Natural killer cell (primary cell): Measurements from ENCODE around the gene DOP1A. TPM values are rescaled to one million over a fixed set of nuclear protein-coding genes. Genes with fewer than 3 reads are reported as not detected.

ENCODE experiments used
- ATAC-seq, 3 donors: fragments of 150-1000 bp in 2 of 3; fragments of 200-7000 bp in 1 of 3; cut with Tn5 transposase; 1 replicate in 1 of 3; 2 replicates in 2 of 3; pipeline ENCODE4 v1.10.0; 2021; ENCODE audit warnings: mild to moderate bottlenecking in 2 of 3, moderate library complexity in 2 of 3
- DNase-seq, 2 donors: peaks; one replicate each; pipeline versions ENCODE4 v3.0.0 to v3.0.0-alpha.2; 2013 to 2021; ENCODE audit warnings: mixed read lengths in 1 of 2
- H3K27ac ChIP-seq: one replicate; pipeline ENCODE4 v1.5.1; 2013; ENCODE audit warnings: mild to moderate bottlenecking, low read length
- H3K27me3 ChIP-seq: one replicate; pipeline ENCODE4 v1.6.1; 2013; ENCODE audit warnings: low read length; ENCODE audit not compliant: control insufficient read depth, insufficient read depth
- H3K36me3 ChIP-seq: one replicate; pipeline ENCODE4 v1.6.1; 2013; ENCODE audit warnings: low read length; ENCODE audit not compliant: control insufficient read depth, insufficient read depth
- H3K4me1 ChIP-seq: one replicate; pipeline ENCODE4 v1.6.1; 2013; ENCODE audit warnings: low read length; ENCODE audit not compliant: control insufficient read depth, insufficient read depth
- H3K4me3 ChIP-seq: one replicate; pipeline ENCODE4 v1.5.1; 2013; ENCODE audit warnings: low read length
- H3K9me3 ChIP-seq: one replicate; pipeline ENCODE4 v1.6.1; 2013; ENCODE audit warnings: low read length; ENCODE audit not compliant: control insufficient read depth, insufficient read depth
- H3K27ac Mint-ChIP-seq, 2 donors: one replicate each; pipeline ENCODE4 v1.8.0; 2022; ENCODE audit warnings: mild to moderate bottlenecking in 2 of 2, mixed read lengths in 2 of 2, moderate library complexity in 1 of 2
- H3K27me3 Mint-ChIP-seq, 2 donors: one replicate each; pipeline ENCODE4 v1.8.0; 2022; ENCODE audit warnings: low read depth in 2 of 2, mixed read lengths in 2 of 2
- H3K36me3 Mint-ChIP-seq: one replicate; pipeline ENCODE4 v1.8.0; 2022; ENCODE audit warnings: mixed read lengths
- H3K4me1 Mint-ChIP-seq, 2 donors: one replicate each; pipeline ENCODE4 v1.8.0; 2022; ENCODE audit warnings: mixed read lengths in 2 of 2
- H3K4me3 Mint-ChIP-seq: one replicate; pipeline ENCODE4 v1.8.0; 2022; ENCODE audit warnings: mild to moderate bottlenecking, moderate library complexity, mixed read lengths
- H3K9me3 Mint-ChIP-seq, 2 donors: one replicate each; pipeline ENCODE4 v1.8.0; 2022; ENCODE audit warnings: mixed read lengths in 2 of 2
- WGBS: methylation state at CpG from one replicate; pipeline ENCODE4 v1.1.7; 2013; ENCODE audit warnings: missing lambda C conversion rate; ENCODE audit not compliant: insufficient coverage; 5-methylcytosine and 5-hydroxymethylcytosine counted together
- intact Hi-C: fragments of 100-400 bp; cut with micrococcal nuclease; formaldehyde crosslinking; loops from one replicate; pipeline ENCODE4 v1.14.2; 2022
- total RNA-seq, 4 donors: library from RNA; stranded (reverse); fragments of 120-200 nt in 1 of 4; gene quantifications; one replicate each; pipeline versions ENCODE4 v1.2.3 to v1.2.4, GENCODE V29; 2013 to 2022
- TF ChIP-seq, protein P1 (sequence below): fragments of 200-600 bp; IDR thresholded peaks from one replicate; pipeline ENCODE4 v1.8.0; 2022; ENCODE audit warnings: antibody characterized with exemption

Gene DOP1A
- total RNA-seq, 3 donors from 2014 or later (not counting 1 experiment from before 2014, with no cell fraction given) = 23.5 to 36.7 (median 30.1) TPM

DNA sequence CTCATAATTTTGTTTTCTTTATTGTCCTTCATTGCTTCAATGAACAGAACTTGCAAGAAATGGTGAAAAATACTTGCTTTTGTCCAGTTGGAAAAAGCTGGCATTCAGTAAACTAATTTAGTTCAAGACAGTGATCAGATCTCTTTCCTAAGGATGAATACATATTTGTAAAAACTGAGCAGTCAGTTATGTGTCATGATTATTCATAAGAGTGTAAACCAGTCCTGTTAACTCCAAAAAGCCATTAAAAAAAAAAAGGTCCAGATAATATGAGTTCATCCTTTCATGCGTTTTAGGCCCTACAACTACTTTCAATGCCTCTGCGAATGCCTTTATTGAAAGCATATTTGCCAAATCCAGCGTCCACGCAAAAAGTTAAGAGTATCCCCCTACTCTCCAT is 125.0 kb downstream of the DOP1A start:
- H3K27me3 Mint-ChIP-seq = no peaks in the 10 kb centered on the region
- H3K9me3 Mint-ChIP-seq = no peaks in the 10 kb centered on the region
- H3K4me3 ChIP-seq = peak overlapping the region; percentile 73

DNA sequence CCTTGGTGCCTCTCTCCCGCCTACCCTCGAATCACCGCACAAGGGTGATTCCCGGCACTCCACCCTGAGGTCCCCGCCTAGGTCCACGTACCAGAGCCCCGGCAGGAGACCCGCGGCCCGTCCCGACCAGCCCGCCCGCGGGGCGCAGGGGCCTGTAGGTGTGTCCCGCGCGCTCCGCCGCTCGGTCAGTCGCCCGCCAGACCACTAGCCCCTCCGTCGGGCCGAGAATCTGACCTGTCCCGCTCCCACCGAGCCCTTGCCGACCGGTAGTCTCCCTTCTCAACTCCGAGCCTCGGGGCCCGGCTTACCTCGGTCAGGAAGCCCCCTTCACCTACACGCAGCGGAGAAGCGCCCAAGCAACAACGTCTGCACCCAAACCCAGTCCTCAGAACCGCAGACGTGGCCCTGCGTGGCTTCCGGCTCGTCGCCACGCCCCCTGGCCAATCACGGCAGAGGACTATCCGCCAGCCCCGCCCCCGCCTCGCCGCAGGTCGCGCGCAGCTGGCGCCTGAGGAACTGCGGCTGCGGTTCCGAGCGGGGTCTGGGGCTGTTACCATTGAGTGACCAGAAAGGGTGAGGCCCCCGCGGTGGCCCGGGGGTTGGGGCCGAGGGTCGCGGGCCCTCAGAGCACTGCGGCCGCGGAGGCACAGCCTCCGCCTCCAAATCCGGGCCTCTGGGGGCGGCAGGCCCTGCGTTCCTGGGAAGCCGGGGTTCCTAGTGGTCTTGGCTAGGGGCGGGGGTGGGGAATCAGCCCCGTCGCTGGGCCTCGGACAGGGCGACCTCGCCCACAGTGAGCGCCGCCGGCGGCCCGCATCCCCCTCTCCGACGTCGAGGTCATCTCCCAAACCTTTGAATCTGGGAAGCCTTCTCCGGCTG is 125.6 kb downstream of the DOP1A start, which contains the start of the genes PGM3 and RWDD2A:
TSS of gene PGM3 (minus strand) at position 395 of the 876 bp plus-strand sequence. CDS start 2,253 bp downstream, outside the sequence.
TSS of gene RWDD2A (plus strand) at position 487 of the 876 bp plus-strand sequence. CDS start 1,095 bp downstream, outside the sequence.
- peak within 1 kb of the TSS; percentile 48 for H3K27ac ChIP-seq
- no peaks in the 10 kb centered on the region for H3K9me3 ChIP-seq
- peak within 1 kb of the TSS; percentile 90 to 99 for H3K27ac Mint-ChIP-seq
- peaks cover 19% of the 10 kb centered on the region for H3K4me1 ChIP-seq
- ATAC-seq (peak; percentile 97 to 98 (median 97)), DNase-seq (peak; percentile 90 to 95)
- H3K27me3 Mint-ChIP-seq = no peaks in the 10 kb centered on the region
- TF ChIP-seq, protein P1, sequence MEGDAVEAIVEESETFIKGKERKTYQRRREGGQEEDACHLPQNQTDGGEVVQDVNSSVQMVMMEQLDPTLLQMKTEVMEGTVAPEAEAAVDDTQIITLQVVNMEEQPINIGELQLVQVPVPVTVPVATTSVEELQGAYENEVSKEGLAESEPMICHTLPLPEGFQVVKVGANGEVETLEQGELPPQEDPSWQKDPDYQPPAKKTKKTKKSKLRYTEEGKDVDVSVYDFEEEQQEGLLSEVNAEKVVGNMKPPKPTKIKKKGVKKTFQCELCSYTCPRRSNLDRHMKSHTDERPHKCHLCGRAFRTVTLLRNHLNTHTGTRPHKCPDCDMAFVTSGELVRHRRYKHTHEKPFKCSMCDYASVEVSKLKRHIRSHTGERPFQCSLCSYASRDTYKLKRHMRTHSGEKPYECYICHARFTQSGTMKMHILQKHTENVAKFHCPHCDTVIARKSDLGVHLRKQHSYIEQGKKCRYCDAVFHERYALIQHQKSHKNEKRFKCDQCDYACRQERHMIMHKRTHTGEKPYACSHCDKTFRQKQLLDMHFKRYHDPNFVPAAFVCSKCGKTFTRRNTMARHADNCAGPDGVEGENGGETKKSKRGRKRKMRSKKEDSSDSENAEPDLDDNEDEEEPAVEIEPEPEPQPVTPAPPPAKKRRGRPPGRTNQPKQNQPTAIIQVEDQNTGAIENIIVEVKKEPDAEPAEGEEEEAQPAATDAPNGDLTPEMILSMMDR = no peak
- no peaks in the 10 kb centered on the region for H3K27me3 ChIP-seq
- peak within 1 kb of the TSS; percentile 73 for H3K4me3 ChIP-seq
- H3K36me3 Mint-ChIP-seq = no peaks in the 10 kb centered on the region
- intact Hi-C loops = loop anchor here (1.0 kb wide), 2 partner anchors 126 to 945 kb away; partner anchors contain the start of gene DOP1A
- H3K9me3 Mint-ChIP-seq = no peaks in the 10 kb centered on the region
- no peaks in the 10 kb centered on the region for H3K36me3 ChIP-seq
- peaks cover 18 to 20% of the 10 kb centered on the region in 2 donors for H3K4me1 Mint-ChIP-seq
- H3K4me3 Mint-ChIP-seq = peak within 1 kb of the TSS; percentile 99
- under 1% methylated on average over 88 of the region's 88 CpGs for whole genome bisulfite sequencing

More for the DNA sequence above, 125.0 kb downstream of the DOP1A start:
- Mint-ChIP-seq H3K36me3 (no peaks in the 10 kb centered on the region), H3K4me3 (peak overlapping the region; percentile 99), H3K27ac (peak overlapping the region; percentile 90 to 99), H3K4me1 (peaks cover 18 to 20% of the 10 kb centered on the region in 2 donors)
- WGBS = 3% methylated on average over 4 of the region's 4 CpGs
- Histone ChIP-seq H3K27me3 (no peaks in the 10 kb centered on the region), H3K36me3 (no peaks in the 10 kb centered on the region), H3K4me1 (peaks cover 19% of the 10 kb centered on the region), H3K27ac (peak overlapping the region; percentile 48), H3K9me3 (no peaks in the 10 kb centered on the region)
- DNase-seq (no peak), ATAC-seq (no peak)
- intact Hi-C loops = no loop called here
- TF ChIP-seq, protein P1 = no peak

DNA sequence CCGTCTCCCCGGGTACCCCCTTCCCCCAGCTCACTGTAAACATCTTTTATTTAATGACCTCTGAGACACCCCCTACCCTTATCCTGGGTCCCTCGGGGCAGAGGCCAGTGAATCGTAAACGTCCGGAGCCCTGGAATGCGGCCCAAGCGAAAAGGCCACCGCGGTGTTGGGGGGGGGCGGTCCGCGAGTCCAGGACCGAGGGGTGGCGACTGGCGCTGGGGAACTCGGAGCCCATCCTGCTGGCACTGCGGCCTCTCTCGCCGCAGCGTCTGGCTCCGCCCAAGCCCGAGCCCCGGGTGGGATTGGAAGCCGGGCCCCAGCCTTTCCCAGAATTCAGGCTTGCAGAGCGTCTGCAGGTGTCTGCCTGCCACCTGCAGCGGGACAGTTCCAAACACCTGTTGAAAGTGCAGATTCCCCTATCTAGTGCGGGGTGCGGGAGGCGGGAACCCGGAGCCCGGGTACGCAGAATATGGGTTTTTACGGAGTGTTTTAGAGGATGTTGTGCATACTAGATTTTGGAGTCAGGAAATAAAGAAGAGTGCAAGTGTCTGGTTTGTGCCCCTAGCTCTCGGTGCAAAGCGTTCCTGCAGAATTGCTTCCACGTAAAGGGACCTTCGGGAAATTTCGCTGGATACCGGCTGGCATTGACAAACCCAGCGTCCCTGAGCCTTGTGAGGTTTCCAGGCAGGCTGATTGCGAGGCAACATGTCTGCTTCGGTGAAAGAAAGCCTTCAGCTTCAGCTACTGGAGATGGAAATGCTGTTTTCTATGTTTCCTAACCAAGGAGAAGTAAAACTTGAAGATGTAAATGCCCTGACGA is 126.5 kb downstream of the DOP1A start:
- no peaks in the 10 kb centered on the region for H3K36me3 ChIP-seq
- no peaks in the 10 kb centered on the region for H3K27me3 ChIP-seq
- peaks cover 19% of the 10 kb centered on the region for H3K4me1 ChIP-seq
- Mint-ChIP-seq H3K27me3 (no peaks in the 10 kb centered on the region), H3K4me1 (peaks cover 18 to 20% of the 10 kb centered on the region in 2 donors), H3K4me3 (peak overlapping the region; percentile 99), H3K9me3 (no peaks in the 10 kb centered on the region), H3K27ac (peak overlapping the region; percentile 21 to 99), H3K36me3 (no peaks in the 10 kb centered on the region)
- intact Hi-C loops = loop anchor here (1.0 kb wide), 2 partner anchors 127 to 946 kb away; partner anchors contain the start of gene DOP1A
- H3K4me3 ChIP-seq = peak overlapping the region; percentile 73
- DNase-seq (peak; percentile 19 to 38), ATAC-seq (peak in 1 of 3 donors; percentile 1)
- H3K9me3 ChIP-seq = no peaks in the 10 kb centered on the region
- H3K27ac ChIP-seq = no peak overlapping the region
- WGBS = 8% methylated on average over 44 of the region's 44 CpGs
- TF ChIP-seq, protein P1 = no peak
